H1 (cell line): ENCODE measurements around the gene UNC13C. TPM values are rescaled to one million over a fixed set of nuclear protein-coding genes. Genes with fewer than 3 reads are reported as not detected.

Source experiments
- CTCF ChIA-PET: fragments of 300-600 bp; sonication (Branson Sonifier 250); formaldehyde crosslinking; loops from one replicate; lab custom pipeline; 2021; ENCODE audit not compliant: partially characterized antibody; lab: Charles Lee
- POLR2A ChIA-PET: fragments of 300-600 bp; sonication (Branson Sonifier 250); formaldehyde crosslinking; loops from one replicate; lab custom pipeline; 2021; ENCODE audit warnings: inconsistent platforms; ENCODE audit not compliant: partially characterized antibody; lab: Charles Lee
- DNase-seq, 2 experiments: peaks; one replicate each; pipeline versions ENCODE4 v3.0.0 to v3.0.0-alpha.2; 2010 to 2022; ENCODE audit warnings: low spot score in 2 of 2, low read depth in 1 of 2, mixed read lengths in 1 of 2
- FAIRE-seq: peaks from 2 replicates; lab custom pipeline; 2011; peaks lifted over from hg19 to GRCh38; lab: Jason Lieb, UNC
- H2AFZ ChIP-seq: 2 replicates; pipeline ENCODE4 v1.8.1; 2012; ENCODE audit warnings: low read length, inconsistent platforms
- H2AK5ac ChIP-seq: 2 replicates; pipeline ENCODE4 v1.6.1; 2013; ENCODE audit warnings: low read depth, low read length
- H2BK120ac ChIP-seq: replicated peaks from 2 replicates; pipeline ENCODE3; 2013; ENCODE audit warnings: low read depth, low read length, inconsistent platforms
- H2BK12ac ChIP-seq: 2 replicates; pipeline ENCODE4 v1.6.1; 2013; ENCODE audit warnings: low read depth, low read length
- H2BK15ac ChIP-seq: 2 replicates; pipeline ENCODE4 v1.6.1; 2013; ENCODE audit warnings: low read length
- H2BK20ac ChIP-seq: 2 replicates; pipeline ENCODE4 v1.6.1; 2013; ENCODE audit warnings: low read length
- H2BK5ac ChIP-seq: 2 replicates; pipeline ENCODE4 v1.6.1; 2013; ENCODE audit warnings: low read depth, low read length
- H3K14ac ChIP-seq: 2 replicates; pipeline ENCODE4 v1.6.1; 2013; ENCODE audit warnings: inconsistent platforms; ENCODE audit not compliant: insufficient read length
- H3K18ac ChIP-seq: 2 replicates; pipeline ENCODE4 v1.6.1; 2013; ENCODE audit warnings: low read length; ENCODE audit errors: extremely low read depth
- H3K23ac ChIP-seq: 2 replicates; pipeline ENCODE4 v1.6.1; 2013; ENCODE audit warnings: inconsistent platforms; ENCODE audit not compliant: insufficient read length
- H3K23me2 ChIP-seq: 2 replicates; pipeline ENCODE4 v1.6.1; 2013; ENCODE audit warnings: low read depth, low read length
- H3K27ac ChIP-seq: 2 replicates; pipeline ENCODE4 v1.6.1; 2011; ENCODE audit warnings: low read depth, low read length, inconsistent platforms
- H3K27me3 ChIP-seq, 4 experiments: replicated peaks in 1 of 4; 1 replicate in 1 of 4; 2 replicates in 3 of 4; pipeline versions ENCODE4 v1.6.1 to v1.8.1; 2011 to 2013; ENCODE audit warnings: low read length in 3 of 4, mild to moderate bottlenecking in 3 of 4, inconsistent platforms in 2 of 4, mixed read lengths in 2 of 4, moderate library complexity in 1 of 4; ENCODE audit not compliant: control insufficient read depth in 3 of 4, insufficient read depth in 3 of 4; ENCODE audit errors: extremely low read depth in 1 of 4
- H3K36me3 ChIP-seq, 4 experiments: 2 replicates each; pipeline versions ENCODE4 v1.6.1 to v1.8.1; 2011 to 2013; ENCODE audit warnings: mild to moderate bottlenecking in 4 of 4, low read length in 3 of 4, moderate library complexity in 2 of 4, control low read depth in 1 of 4, inconsistent platforms in 1 of 4; ENCODE audit not compliant: insufficient read depth in 4 of 4, control insufficient read depth in 2 of 4
- H3K4ac ChIP-seq: replicated peaks from 2 replicates; pipeline ENCODE3; 2013; ENCODE audit warnings: low read length, low read depth, mixed read lengths, inconsistent platforms; ENCODE audit not compliant: insufficient read length
- H3K4me1 ChIP-seq, 4 experiments: replicated peaks in 1 of 4; 1 replicate in 1 of 4; 2 replicates in 3 of 4; pipeline versions ENCODE4 v1.6.1 to v1.8.1; 2011 to 2013; ENCODE audit warnings: low read length in 3 of 4, inconsistent platforms in 2 of 4, mixed read lengths in 1 of 4; ENCODE audit not compliant: insufficient read depth in 4 of 4, control insufficient read depth in 3 of 4
- H3K4me2 ChIP-seq, 2 experiments: 2 replicates each; pipeline versions ENCODE4 v1.6.1 to v1.8.1; 2011 to 2013; ENCODE audit warnings: low read depth in 2 of 2, low read length in 2 of 2, control low read depth in 1 of 2, inconsistent platforms in 1 of 2, mild to moderate bottlenecking in 1 of 2; ENCODE audit not compliant: insufficient read depth in 1 of 2
- H3K4me3 ChIP-seq, 4 experiments: fragments of 200-600, 300-600 bp in 1 of 4; sonication (generic), shearing (Covaris generic), sonication (Bioruptor Twin) in 1 of 4; 2 replicates each; pipeline versions ENCODE4 v1.5.1 to v1.8.1; 2011 to 2016; ENCODE audit warnings: low read length in 4 of 4, low read depth in 3 of 4, control low read depth in 2 of 4, inconsistent platforms in 2 of 4, mild to moderate bottlenecking in 2 of 4, mixed read lengths in 1 of 4, moderate library complexity in 1 of 4; ENCODE audit not compliant: insufficient read depth in 2 of 4; ENCODE audit errors: extremely low read depth in 1 of 4
- H3K56ac ChIP-seq: replicated peaks from 2 replicates; pipeline ENCODE3; 2013; ENCODE audit warnings: low read depth, mild to moderate bottlenecking, mixed read lengths, low read length, inconsistent platforms; ENCODE audit not compliant: insufficient read length
- H3K79me1 ChIP-seq: 2 replicates; pipeline ENCODE4 v1.6.1; 2013; ENCODE audit warnings: low read depth, low read length, control low read depth
- H3K79me2 ChIP-seq, 2 experiments: 2 replicates each; pipeline versions ENCODE4 v1.6.1 to v1.8.1; 2012 to 2013; ENCODE audit warnings: low read length in 2 of 2, mild to moderate bottlenecking in 2 of 2, inconsistent platforms in 1 of 2; ENCODE audit not compliant: insufficient read depth in 2 of 2, control insufficient read depth in 1 of 2
- H3K9ac ChIP-seq, 4 experiments: replicated peaks in 1 of 4; 1 replicate in 1 of 4; 2 replicates in 3 of 4; pipeline versions ENCODE4 v1.6.1 to v1.8.1; 2011 to 2013; ENCODE audit warnings: low read depth in 3 of 4, low read length in 3 of 4, control low read depth in 2 of 4, mild to moderate bottlenecking in 2 of 4, moderate library complexity in 2 of 4, inconsistent platforms in 1 of 4; ENCODE audit errors: extremely low read depth in 1 of 4
- H3K9me3 ChIP-seq, 2 experiments: 2 replicates each; pipeline versions ENCODE4 v1.6.1 to v1.8.1; 2012 to 2013; ENCODE audit warnings: mild to moderate bottlenecking in 2 of 2, moderate library complexity in 2 of 2, control low read depth in 1 of 2, inconsistent platforms in 1 of 2, low read depth in 1 of 2, low read length in 1 of 2, mixed read lengths in 1 of 2; ENCODE audit not compliant: insufficient read depth in 2 of 2
- H4K20me1 ChIP-seq, 2 experiments: replicated peaks in 1 of 2; 2 replicates each; pipeline versions ENCODE3 to v1.8.1; 2011 to 2013; ENCODE audit warnings: inconsistent platforms in 2 of 2, low read length in 2 of 2, mild to moderate bottlenecking in 1 of 2; ENCODE audit not compliant: insufficient read depth in 2 of 2, control insufficient read depth in 1 of 2
- H4K5ac ChIP-seq: 2 replicates; pipeline ENCODE4 v1.6.1; 2013; ENCODE audit warnings: low read length, low read depth, mixed read lengths, inconsistent platforms; ENCODE audit not compliant: insufficient read length
- H4K8ac ChIP-seq: 2 replicates; pipeline ENCODE4 v1.8.0; 2013; ENCODE audit warnings: mild to moderate bottlenecking, moderate library complexity, low read length, inconsistent platforms; ENCODE audit not compliant: insufficient read depth; ENCODE audit errors: extremely low read depth
- H4K91ac ChIP-seq: replicated peaks from 2 replicates; pipeline ENCODE3; 2013; ENCODE audit warnings: low read length, mixed read lengths, inconsistent platforms; ENCODE audit not compliant: insufficient read length
- KDM4A ChIP-seq: IDR thresholded peaks from one replicate; pipeline ENCODE4 v1.7.1; 2012; ENCODE audit warnings: low read depth, mild to moderate bottlenecking, moderate library complexity, low read length, inconsistent platforms; ENCODE audit not compliant: severe bottlenecking
- WGBS, 2 experiments: shearing (Covaris generic) in 1 of 2; methylation state at CpG; one replicate each; pipeline versions ENCODE4 v1.1.6 to v1.1.7; 2013 to 2015; ENCODE audit warnings: low lambda C conversion rate in 2 of 2, mixed read lengths in 2 of 2, inconsistent platforms in 1 of 2, low coverage in 1 of 2, missing lambda C conversion rate in 1 of 2; ENCODE audit not compliant: insufficient replicate concordance in 2 of 2, insufficient coverage in 1 of 2, insufficient read length in 1 of 2; ENCODE audit errors: extremely low coverage in 1 of 2, missing lambda C conversion rate in 1 of 2; 5-methylcytosine and 5-hydroxymethylcytosine counted together
- polyA plus RNA-seq, 7 experiments: library from polyadenylated mRNA; depleted of rRNA in 3 of 7; stranded (reverse) in 5 of 7; unstranded in 2 of 7; fragments of >200 nt in 5 of 7; fragments of 200-250 nt in 2 of 7; gene quantifications; 1 replicate in 5 of 7; 2 replicates in 1 of 7; 4 replicates in 1 of 7; pipeline versions ENCODE4 v1.2.1 to v1.2.3, GENCODE V29; 2011 to 2013; ENCODE audit warnings: missing spikeins in 2 of 7, mixed read lengths in 2 of 7
- total RNA-seq: library from RNA; stranded (reverse); fragmentation: NEBNext Ultra II Directional; extraction: Animal tissue kit (Norgen Biotek cat#: 25700); gene quantifications from 2 replicates; pipeline ENCODE4 v1.2.1, GENCODE V29; 2021

Gene UNC13C
- total and polyA plus RNA-seq, 2 of the 8 experiments (the other 6 are each of a cell fraction or from before 2014, with no cell fraction given), result 0.02 to 0.13 TPM

- Histone ChIP-seq H3K4ac (no peak overlapping the region), H4K8ac (no peak overlapping the region; the same call in 1 of the 2 replicates), H3K18ac (no peak overlapping the region), H4K5ac (no peak overlapping the region), H4K20me1 (no peaks in the 10 kb centered on the region), H3K4me2 (no peak overlapping the region), H3K27me3 (no peaks in the 10 kb centered on the region), H4K91ac (no peak overlapping the region), H3K27ac (no peak overlapping the region), H2BK12ac (no peak overlapping the region), H2AFZ (no peak overlapping the region), H3K23ac (no peak overlapping the region), H3K23me2 (no peaks in the 10 kb centered on the region), H2BK15ac (no peak overlapping the region), H2AK5ac (no peak overlapping the region), H2BK20ac (no peak overlapping the region), H3K36me3 (no peaks in the 10 kb centered on the region), H3K4me1 (peaks cover 0 to 2% (median 0%) of the 10 kb centered on the region in 4 experiments; a peak in 1 of 7 replicates), H2BK120ac (no peak overlapping the region), H3K9ac (no peak overlapping the region), H3K14ac (no peak overlapping the region), H3K9me3 (peaks cover 0 to 9% of the 10 kb centered on the region in 2 experiments; a peak in 2 of 4 replicates), H2BK5ac (no peak overlapping the region), H3K79me1 (no peaks in the 10 kb centered on the region), H3K4me3 (no peak overlapping the region), H3K79me2 (no peaks in the 10 kb centered on the region), H3K56ac (no peak overlapping the region)
- FAIRE-seq, result no peak
- DNase-seq, result no peak
- POLR2A ChIA-PET, result no interaction called here
- CTCF ChIA-PET, result interaction anchor here (0.7 kb wide), 1 partner anchor 9 kb away, joined by 3 read pairs; no protein-coding TSS in a partner anchor
- WGBS, 2 experiments, result 93% methylated on average over 2 of the region's 2 CpGs; no CpG with 5 or more reads in 1 of the 2 experiments
- TF ChIP-seq KDM4A, result no peak
Measured at GRCh38 chr15:54373332-54373731, 395.1 kb downstream of the UNC13C start.
